SK-N-SH treated with all-trans-retinoic acid at 6 μM for 48 hours (cell line): Measurements from ENCODE around the gene GRID1.

Experiments
- ARNTL ChIP-seq: fragments of 450-650 bp; formaldehyde crosslinking; IDR thresholded peaks from 2 replicates; pipeline ENCODE4 v1.5.0; 2020; ENCODE audit warnings: low read depth, mild to moderate bottlenecking, moderate library complexity, borderline replicate concordance
- OSR1 ChIP-seq: fragments of 250-450 bp; sonication (Bioruptor Pico); IDR thresholded peaks from 2 replicates; pipeline ENCODE4 v1.8.0; 2022; ENCODE audit warnings: moderate library complexity, mild to moderate bottlenecking, inconsistent platforms
- PATZ1 ChIP-seq: fragments of 250-450 bp; sonication (Bioruptor Pico); IDR thresholded peaks from 2 replicates; pipeline ENCODE4 v1.8.0; 2020; ENCODE audit warnings: mild to moderate bottlenecking, moderate library complexity, borderline replicate concordance
- RARB ChIP-seq: fragments of 250-450 bp; sonication (Bioruptor Pico); IDR thresholded peaks from 2 replicates; pipeline ENCODE4 v1.8.0; 2021; ENCODE audit warnings: mild to moderate bottlenecking, moderate library complexity
- ZFP3 ChIP-seq: fragments of 250-450 bp; sonication (Bioruptor Pico); IDR thresholded peaks from 2 replicates; pipeline ENCODE4 v1.5.0; 2020; ENCODE audit warnings: mild to moderate bottlenecking, moderate library complexity
- ZFP30 ChIP-seq: fragments of 450-650 bp; formaldehyde crosslinking; IDR thresholded peaks from 2 replicates; pipeline ENCODE4 v1.5.0; 2022; ENCODE audit warnings: mild to moderate bottlenecking, moderate library complexity
- ZNF8 ChIP-seq: fragments of 450-650 bp; formaldehyde crosslinking; IDR thresholded peaks from 2 replicates; pipeline ENCODE4 v1.5.0; 2020; ENCODE audit warnings: mild to moderate bottlenecking, moderate library complexity

- no peak for TF ChIP-seq ARNTL
- no peak for TF ChIP-seq PATZ1 (CRISPR knock-in tag)
- TF ChIP-seq RARB (CRISPR knock-in tag), result no peak
- no peak for TF ChIP-seq ZFP30 (CRISPR knock-in tag)
- TF ChIP-seq ZNF8 (CRISPR knock-in tag), result no peak
- TF ChIP-seq ZFP3, result no peak
- TF ChIP-seq OSR1 (CRISPR knock-in tag), result no peak
Measured at GRCh38 chr10:85674851-85675250, 691.7 kb downstream of the GRID1 start.
